Measurements from ENCODE around the gene BRPF3. TPM values are rescaled to one million over a fixed set of nuclear protein-coding genes. Genes with fewer than 3 reads are reported as not detected.

The BRPF3 gene
- total RNA-seq, 1 experiment from 2014 or later: 49.6 TPM

- intact Hi-C loops (cut with micrococcal nuclease; ENCODE audit: unreplicated experiment) (loop anchor here (5.0 kb wide), 1 partner anchor 73 kb away; no protein-coding TSS in a partner anchor), in situ Hi-C loops (cut with HindIII; ENCODE audit: low pct_unique_long_range_greater_than_20kb, low sequenced_read_pairs) (no loop called here)
- Histone ChIP-seq H3K27me3 (ENCODE audit: control insufficient read depth, insufficient read depth, low read length) (no peaks in the 10 kb centered on the region), H3K9me3 (ENCODE audit: control insufficient read depth, insufficient read depth, low read depth, low read length) (no peaks in the 10 kb centered on the region), H3K27ac (ENCODE audit: low read length) (peak overlapping the region; percentile 86), H3K4me3 (ENCODE audit: low read depth in 2 of 2, low read length in 2 of 2) (peak overlapping the region; percentile 70 to 74), H3K4me1 (ENCODE audit: control insufficient read depth, insufficient read depth, low read length) (0 out of 2 replicates have a peak, but pooled peaks cover 7% of the 10 kb centered on the region), H3K36me3 (ENCODE audit: control insufficient read depth, insufficient read depth, low read length) (peaks cover 4% of the 10 kb centered on the region; the same call in 1 of the 2 replicates)
- no TSS peak for BruUV-seq (replicated peaks)
- TF ChIP-seq TCF7L2 (IDR thresholded peaks at IDR 0.05; ENCODE audit: low read depth, low read length) (no peak), CTCF (IDR thresholded peaks at IDR 0.05) (no peak)
- DNase-seq (ENCODE audit: low read depth, low spot score) (no peak), ATAC-seq (no peak)
- ChIA-PET CTCF (interaction anchor here (0.9 to 1.1 kb wide), 2 partner anchors 72 to 168 kb away, joined by 6 to 8 read pairs; partner anchors contain the start of gene MAPK14), POLR2A (interaction anchor here (0.5 kb wide), 1 partner anchor 202 kb away, joined by 4 read pairs; no protein-coding TSS in a partner anchor)
Observed at GRCh38 chr6:36195471-36196112, 952 bp upstream of the BRPF3 start.

- CTCF ChIA-PET: no interaction called here
- in situ Hi-C loops (cut with HindIII; ENCODE audit: low pct_unique_long_range_greater_than_20kb, low sequenced_read_pairs) (no loop called here), intact Hi-C loops (cut with micrococcal nuclease; ENCODE audit: unreplicated experiment) (loop anchor here (5.0 kb wide), 1 partner anchor 75 kb away; no protein-coding TSS in a partner anchor)
- Histone ChIP-seq H3K27ac (ENCODE audit: low read length) (peak overlapping the region; percentile 82), H3K36me3 (ENCODE audit: control insufficient read depth, insufficient read depth, low read length) (peaks cover 7% of the 10 kb centered on the region), H3K9me3 (ENCODE audit: control insufficient read depth, insufficient read depth, low read depth, low read length) (no peaks in the 10 kb centered on the region), H3K4me3 (ENCODE audit: low read depth in 2 of 2, low read length in 2 of 2) (peak overlapping the region; percentile 70 to 74), H3K4me1 (ENCODE audit: control insufficient read depth, insufficient read depth, low read length) (0 out of 2 replicates have a peak, but pooled peaks cover 7% of the 10 kb centered on the region), H3K27me3 (ENCODE audit: control insufficient read depth, insufficient read depth, low read length) (no peaks in the 10 kb centered on the region)
- TF ChIP-seq SIN3A (IDR thresholded peaks at IDR 0.05; ENCODE audit: borderline replicate concordance, insufficient read depth, low read depth, low read length) (0 out of 2 replicates have a peak, but pooled peaks have one; percentile 30), POLR2AphosphoS5 (IDR thresholded peaks at IDR 0.05; ENCODE audit: low read depth, low read length) (peak; percentile 67), CTCF (IDR thresholded peaks at IDR 0.05) (no peak), TCF7L2 (IDR thresholded peaks at IDR 0.05; ENCODE audit: low read depth, low read length) (no peak), REST (IDR thresholded peaks at IDR 0.05; ENCODE audit: insufficient read depth in 1 of 2, low read depth in 2 of 2, low read length in 1 of 2) (no peak)
- no TSS peak for BruUV-seq (replicated peaks)
- POLR2A ChIA-PET: no interaction called here
- DNase-seq (ENCODE audit: low read depth, low spot score): peak; percentile 51
- peak; percentile 96 for ATAC-seq
Observed at GRCh38 chr6:36196880-36197548, 470 bp downstream of the BRPF3 start.

Data from Panc1 (cell line).